G401 (cell line): Measurements from ENCODE around the gene CNGA1. TPM values are rescaled to one million over a fixed set of nuclear protein-coding genes. Genes with fewer than 3 reads are reported as not detected.
"Not testable (repeated sequence)": the region's sequence is repeated elsewhere in the genome, so short reads cannot be mapped to it uniquely, and the experiment has no call there.

Source experiments
- DNase-seq: peaks from one replicate; pipeline ENCODE4 v3.0.0-alpha.2; 2015; ENCODE audit warnings: low spot score
- in situ Hi-C: cut with HindIII; loops from 2 replicates; pipeline ENCODE4 v1.10.0; 2016; ENCODE audit warnings: low sequenced_read_pairs, mixed read lengths
- total RNA-seq: library from RNA; depleted of rRNA; stranded (reverse); fragments of >200 nt; shearing (Covaris generic); gene quantifications from 2 replicates; pipeline ENCODE4 v1.2.3, GENCODE V29; 2014; rRNA removed

The CNGA1 gene
- total RNA-seq, 1 experiment from 2014 or later, result not detected

DNA sequence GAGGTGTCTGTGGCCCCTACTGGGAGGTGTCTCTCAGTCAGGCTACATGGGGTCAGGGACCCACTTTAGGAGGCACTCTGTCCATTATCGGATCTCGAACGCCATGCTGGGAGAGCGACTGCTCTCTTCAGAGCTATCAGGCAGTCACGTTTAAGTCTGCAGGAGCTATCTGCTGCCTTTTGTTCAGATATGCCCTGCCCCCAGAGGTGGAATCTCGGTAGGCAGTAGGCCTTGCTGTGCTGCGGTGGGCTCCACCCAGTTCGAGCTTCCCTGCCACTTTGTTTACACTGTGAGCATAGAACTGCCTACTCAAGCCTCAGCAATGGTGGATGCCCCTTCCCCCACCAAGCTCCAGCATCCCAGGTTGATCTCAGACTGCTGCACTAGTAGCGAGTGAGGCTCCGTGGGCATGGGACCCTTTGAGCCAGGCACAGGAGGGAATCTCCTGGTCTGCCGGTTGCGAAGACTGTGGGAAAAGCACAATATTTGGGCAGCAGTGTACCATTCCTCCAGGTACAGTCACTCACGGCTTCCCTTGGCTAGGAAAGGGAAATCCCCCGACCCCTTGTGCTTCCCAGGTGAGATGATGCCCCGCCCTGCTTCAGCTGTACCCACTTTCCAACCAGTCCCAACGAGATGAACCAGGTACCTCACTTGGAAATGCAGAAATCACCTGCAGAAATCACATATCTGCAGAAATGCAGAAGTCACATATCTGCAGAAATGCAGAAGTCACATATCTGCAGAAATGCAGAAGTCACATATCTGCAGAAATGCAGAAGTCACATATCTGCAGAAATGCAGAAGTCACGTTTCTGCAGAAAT lies 93.8 kb downstream of the CNGA1 start:
- in situ Hi-C loops, result not testable (repeated sequence)

DNA sequence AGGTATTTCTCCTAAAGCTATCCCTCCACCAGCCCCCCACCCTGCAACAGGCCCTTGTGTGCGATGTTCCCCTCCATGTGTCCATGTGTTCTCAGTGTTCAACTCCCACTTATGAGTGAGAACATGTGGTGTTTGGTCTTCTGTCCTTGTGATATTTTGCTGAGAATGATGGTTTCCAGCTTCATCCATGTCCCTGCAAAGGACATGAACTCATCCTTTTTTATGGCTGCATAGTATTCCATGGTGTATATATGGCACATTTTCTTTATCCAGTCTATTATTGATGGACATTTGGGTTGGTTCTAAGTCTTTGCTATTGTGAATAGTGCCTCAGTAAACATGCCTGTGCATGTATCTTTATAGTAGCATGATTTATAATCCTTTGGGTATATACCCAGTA lies 99.3 kb downstream of the CNGA1 start:
- DNase-seq, in situ Hi-C loops: not testable (repeated sequence)

More for the DNA sequence above, 93.8 kb downstream of the CNGA1 start:
- DNase-seq, result not testable (repeated sequence)

DNA sequence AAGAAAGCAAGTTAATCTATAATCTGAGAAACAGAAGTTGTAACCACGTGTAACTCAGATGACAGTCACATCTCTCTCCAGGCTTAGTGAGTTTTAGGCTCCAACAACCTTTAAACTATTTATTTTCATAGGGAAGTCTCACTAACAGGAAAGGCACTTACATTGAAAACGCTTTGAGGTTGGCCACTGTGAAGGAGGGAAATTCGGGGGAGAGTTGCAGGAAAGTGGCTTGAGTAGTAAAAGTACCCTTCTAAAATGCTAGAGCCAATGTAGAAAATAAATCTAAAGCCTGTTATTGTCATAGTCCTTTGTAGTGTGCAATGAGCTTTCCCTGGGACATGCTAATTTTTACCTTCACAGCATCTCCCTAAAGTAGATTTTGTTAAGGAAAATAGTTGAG lies 101.1 kb downstream of the CNGA1 start:
- in situ Hi-C loops, result no loop called here
- no peak for DNase-seq

DNA sequence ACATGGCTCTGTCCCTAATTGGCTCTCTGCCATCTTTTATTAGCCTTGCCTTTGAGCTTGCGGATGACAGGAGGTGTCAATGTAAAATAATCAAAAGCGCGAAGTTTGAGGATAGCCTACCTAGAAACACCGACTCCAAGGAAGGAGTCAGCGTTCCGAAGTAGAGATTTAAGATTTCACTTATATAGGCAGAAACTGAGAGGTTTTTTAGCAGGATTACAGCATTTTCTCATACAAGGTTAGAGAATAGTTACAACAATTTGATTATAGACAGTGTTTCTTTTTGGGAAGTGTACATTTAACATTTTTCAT lies 101.6 kb downstream of the CNGA1 start:
- no peak for DNase-seq
- in situ Hi-C loops, result no loop called here

DNA sequence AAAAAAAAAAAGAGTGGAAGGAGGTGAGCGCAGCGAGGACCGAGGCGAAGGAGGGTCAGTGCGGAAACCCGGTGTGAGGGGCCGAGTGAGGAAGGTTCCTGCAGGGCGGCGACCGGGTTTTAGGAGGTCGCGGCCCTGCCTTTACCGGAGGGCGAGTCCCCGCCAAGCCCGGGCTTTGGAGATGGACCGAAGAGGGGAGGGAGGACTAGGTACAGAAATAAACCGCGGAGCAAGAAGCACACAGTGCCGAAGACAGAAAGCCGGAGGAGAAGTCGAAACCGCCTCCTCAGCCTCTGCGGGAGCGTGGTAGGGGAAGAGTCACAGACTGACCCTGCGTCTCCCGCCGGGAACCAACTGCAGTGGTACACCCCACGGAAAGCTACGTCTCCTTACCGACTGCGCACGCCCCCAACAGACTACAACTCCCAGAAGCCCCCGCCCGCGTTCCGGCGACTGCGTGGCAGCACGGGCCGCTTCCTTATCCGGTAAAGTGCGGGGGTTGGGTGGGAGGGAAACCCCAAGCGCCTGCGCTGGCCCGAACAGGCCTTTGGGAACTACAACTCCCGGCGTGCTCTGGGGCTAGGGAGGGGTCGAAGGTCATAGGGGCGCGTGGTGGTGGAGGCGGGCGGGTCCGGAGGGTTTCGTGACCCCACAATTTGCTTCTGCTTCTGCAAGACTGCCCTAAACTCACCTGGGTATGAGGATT lies 102.1 kb downstream of the CNGA1 start, which contains the start of gene NFXL1:
NFXL1 (minus strand) TSS at position 364 of the 706 bp plus-strand sequence. CDS start 380 bp downstream, outside the sequence.
- DNase-seq, result peak; percentile 97
- in situ Hi-C loops, result no loop called here

DNA sequence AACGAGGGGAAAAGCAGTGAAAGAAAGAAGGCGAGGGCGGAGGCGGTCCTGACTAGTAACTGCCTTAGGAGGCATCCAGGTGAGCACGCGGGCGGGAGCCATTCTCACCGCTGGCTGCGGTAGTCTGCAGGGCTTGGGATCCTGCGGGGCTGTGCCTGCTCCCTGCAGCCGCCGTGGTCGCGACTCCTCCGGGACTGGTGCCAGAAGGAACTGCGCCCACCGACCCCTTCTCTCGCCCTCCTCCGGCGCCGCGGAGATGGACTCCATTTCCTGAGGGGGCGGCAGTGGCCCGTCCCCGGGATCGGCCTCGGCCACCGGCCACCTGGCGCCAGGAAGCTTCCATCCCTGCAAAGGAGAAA lies 102.6 kb downstream of the CNGA1 start:
- in situ Hi-C loops, result no loop called here
- DNase-seq, result peak; percentile 51

DNA sequence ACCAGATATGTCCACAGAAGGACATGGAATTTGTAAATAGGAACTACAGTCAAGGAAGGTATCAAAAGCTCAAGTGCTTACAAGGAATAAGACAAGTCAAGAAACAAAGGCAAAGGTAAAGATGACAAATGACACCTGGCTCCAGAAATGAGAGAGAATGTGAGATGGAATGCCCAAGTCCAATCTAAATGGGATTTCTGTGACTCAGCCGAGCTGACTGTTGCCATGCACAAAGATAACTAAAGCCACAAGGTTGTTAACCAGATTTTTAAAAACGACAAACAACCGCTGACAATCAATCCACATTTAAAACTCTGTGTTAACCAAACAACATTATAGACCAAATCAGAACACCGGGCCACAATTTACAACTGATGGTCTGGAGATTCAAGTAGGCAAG lies 103.2 kb downstream of the CNGA1 start:
- DNase-seq, result peak; percentile 22
- in situ Hi-C loops, result no loop called here

DNA sequence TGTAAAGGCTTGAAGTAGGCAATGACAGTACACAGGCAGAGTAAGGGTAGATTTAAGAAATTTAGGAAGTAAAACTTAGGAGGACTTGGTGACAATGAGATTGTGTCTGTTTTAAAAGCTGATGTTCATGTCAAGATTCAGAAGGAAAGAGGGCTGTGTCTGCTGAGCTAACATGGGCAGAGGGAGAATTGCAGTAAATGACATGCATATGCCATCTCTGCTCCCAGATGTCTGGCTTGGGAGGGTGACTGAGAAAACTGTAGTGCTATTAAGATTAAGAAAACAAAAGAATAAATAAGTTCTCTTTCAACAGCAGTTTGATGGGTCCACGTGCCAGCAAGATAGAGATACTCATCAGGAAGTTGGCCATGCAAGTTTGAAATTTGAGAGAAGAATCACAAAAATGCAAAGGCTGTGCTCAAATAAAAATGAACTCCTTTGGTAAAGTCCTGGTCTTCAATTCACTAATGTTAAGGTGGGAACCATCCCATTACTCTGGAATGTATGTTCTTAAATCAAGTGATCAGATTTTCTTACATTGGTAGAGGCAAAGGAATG lies 109.3 kb downstream of the CNGA1 start:
- DNase-seq, result no peak
- in situ Hi-C loops, result no loop called here

DNA sequence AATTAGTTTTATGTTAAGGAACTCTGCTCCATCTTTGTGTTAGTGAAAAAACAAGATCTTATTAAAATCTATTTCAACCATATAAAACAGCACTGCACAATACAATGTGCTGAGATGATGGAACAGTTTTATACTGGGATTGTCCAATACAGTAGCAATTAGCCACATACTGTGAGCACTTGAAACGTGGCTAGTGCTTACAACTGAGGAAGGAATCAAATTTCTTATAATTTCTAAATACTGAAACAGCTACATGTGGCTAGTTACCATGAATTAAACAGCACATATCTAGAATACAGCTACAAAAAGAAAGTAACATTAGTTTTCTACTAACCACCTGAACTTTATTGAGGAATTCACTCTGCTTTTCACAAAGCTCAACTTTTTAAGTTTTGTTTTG lies 116.8 kb downstream of the CNGA1 start:
- in situ Hi-C loops, result no loop called here
- DNase-seq, result no peak

DNA sequence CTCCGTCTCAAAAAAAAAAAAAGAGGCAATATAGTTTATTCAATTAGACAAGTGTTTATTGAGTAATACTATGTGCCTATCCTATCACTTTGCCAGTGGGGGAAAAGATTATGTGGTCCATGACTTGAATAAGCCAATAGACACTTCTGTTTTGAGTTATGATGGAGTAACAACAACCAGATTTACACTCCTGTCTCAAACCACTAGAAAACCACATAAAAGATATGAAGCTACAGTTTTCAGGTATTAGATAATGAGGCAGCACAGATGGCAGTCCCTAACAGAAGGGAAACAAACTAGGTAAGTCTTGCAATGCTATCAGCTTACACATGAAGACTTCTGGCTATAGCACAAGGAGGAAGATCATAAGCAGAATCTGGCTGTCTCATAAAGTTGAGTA lies 124.6 kb downstream of the CNGA1 start:
- no peak for DNase-seq
- in situ Hi-C loops, result no loop called here

Other genes starting within 250 kb of the CNGA1 start
- not detected in 2 replicates for gene CORIN, start 178.6 kb downstream of the CNGA1 start, total RNA-seq
- 4.1 and 5.5 TPM in 2 replicates for gene NFXL1, start 102.1 kb downstream of the CNGA1 start, total RNA-seq
- 0.14 and 0.31 TPM in 2 replicates for gene NIPAL1, start 91 bp upstream of the CNGA1 start, total RNA-seq
- not detected in 2 replicates for gene TXK, start 117.6 kb upstream of the CNGA1 start, total RNA-seq